ENCODE results near the gene MRPL9.

DNA sequence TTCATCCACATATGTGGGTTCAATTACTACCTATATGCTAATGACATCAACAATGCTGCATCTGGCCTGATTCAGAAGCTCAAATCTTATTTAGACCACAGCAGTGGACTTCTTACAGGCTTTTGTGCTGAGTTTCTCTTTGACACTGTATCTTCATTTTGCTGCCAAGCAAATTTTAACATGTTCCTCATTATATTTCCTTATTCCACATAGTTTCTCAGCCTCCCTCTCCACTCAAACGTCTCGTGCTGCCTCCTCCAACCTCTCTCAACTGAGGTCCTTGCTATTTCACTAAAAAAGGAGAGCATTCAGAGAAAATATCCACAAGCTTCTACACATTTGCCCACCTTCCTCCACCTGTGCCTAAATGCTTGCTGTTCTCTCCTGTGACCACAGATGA, 20.5 kb upstream of the MRPL9 start:
- TF ChIP-seq, protein P1, sequence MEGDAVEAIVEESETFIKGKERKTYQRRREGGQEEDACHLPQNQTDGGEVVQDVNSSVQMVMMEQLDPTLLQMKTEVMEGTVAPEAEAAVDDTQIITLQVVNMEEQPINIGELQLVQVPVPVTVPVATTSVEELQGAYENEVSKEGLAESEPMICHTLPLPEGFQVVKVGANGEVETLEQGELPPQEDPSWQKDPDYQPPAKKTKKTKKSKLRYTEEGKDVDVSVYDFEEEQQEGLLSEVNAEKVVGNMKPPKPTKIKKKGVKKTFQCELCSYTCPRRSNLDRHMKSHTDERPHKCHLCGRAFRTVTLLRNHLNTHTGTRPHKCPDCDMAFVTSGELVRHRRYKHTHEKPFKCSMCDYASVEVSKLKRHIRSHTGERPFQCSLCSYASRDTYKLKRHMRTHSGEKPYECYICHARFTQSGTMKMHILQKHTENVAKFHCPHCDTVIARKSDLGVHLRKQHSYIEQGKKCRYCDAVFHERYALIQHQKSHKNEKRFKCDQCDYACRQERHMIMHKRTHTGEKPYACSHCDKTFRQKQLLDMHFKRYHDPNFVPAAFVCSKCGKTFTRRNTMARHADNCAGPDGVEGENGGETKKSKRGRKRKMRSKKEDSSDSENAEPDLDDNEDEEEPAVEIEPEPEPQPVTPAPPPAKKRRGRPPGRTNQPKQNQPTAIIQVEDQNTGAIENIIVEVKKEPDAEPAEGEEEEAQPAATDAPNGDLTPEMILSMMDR (IDR thresholded peaks at IDR 0.05 in 8 of 11, conservative IDR thresholded peaks at IDR 0.05 in 3 of 11): no peak
- TF ChIP-seq POLR2A (IDR thresholded peaks at IDR 0.05): no peak
